ENCODE measurements around the gene MEIS2.

GRCh38 chr15:37112971-37113670 lies 12.8 kb upstream of the MEIS2 start:
- no peak for TF ChIP-seq POLR2AphosphoS5 (IDR thresholded peaks at IDR 0.05; ENCODE audit: low read depth, low read length)
- TF ChIP-seq SIN3A (IDR thresholded peaks at IDR 0.05; ENCODE audit: borderline replicate concordance, insufficient read depth, low read length) = no peak
- TF ChIP-seq, protein P1, sequence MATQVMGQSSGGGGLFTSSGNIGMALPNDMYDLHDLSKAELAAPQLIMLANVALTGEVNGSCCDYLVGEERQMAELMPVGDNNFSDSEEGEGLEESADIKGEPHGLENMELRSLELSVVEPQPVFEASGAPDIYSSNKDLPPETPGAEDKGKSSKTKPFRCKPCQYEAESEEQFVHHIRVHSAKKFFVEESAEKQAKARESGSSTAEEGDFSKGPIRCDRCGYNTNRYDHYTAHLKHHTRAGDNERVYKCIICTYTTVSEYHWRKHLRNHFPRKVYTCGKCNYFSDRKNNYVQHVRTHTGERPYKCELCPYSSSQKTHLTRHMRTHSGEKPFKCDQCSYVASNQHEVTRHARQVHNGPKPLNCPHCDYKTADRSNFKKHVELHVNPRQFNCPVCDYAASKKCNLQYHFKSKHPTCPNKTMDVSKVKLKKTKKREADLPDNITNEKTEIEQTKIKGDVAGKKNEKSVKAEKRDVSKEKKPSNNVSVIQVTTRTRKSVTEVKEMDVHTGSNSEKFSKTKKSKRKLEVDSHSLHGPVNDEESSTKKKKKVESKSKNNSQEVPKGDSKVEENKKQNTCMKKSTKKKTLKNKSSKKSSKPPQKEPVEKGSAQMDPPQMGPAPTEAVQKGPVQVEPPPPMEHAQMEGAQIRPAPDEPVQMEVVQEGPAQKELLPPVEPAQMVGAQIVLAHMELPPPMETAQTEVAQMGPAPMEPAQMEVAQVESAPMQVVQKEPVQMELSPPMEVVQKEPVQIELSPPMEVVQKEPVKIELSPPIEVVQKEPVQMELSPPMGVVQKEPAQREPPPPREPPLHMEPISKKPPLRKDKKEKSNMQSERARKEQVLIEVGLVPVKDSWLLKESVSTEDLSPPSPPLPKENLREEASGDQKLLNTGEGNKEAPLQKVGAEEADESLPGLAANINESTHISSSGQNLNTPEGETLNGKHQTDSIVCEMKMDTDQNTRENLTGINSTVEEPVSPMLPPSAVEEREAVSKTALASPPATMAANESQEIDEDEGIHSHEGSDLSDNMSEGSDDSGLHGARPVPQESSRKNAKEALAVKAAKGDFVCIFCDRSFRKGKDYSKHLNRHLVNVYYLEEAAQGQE (IDR thresholded peaks at IDR 0.05; ENCODE audit: insufficient read depth in 1 of 2, low read depth in 2 of 2, low read length in 2 of 2) = no peak
- no peak for TF ChIP-seq TAF1 (IDR thresholded peaks at IDR 0.05; ENCODE audit: borderline replicate concordance, insufficient read depth, low read length)
